NCI-H146 treated with DMSO at 0.1 percent for 48 hours (cell line): ENCODE measurements around the gene ADGRL1.
"Not testable (repeated sequence)": the region's sequence is repeated elsewhere in the genome, so short reads cannot be mapped to it uniquely, and the experiment has no call there.

Experiments
- DNase-seq: peaks from one replicate; lab custom pipeline; 2025; ENCODE audit not compliant: unreplicated experiment; lab: John Stamatoyannopoulos, UW

Gene ADGRL1

DNA sequence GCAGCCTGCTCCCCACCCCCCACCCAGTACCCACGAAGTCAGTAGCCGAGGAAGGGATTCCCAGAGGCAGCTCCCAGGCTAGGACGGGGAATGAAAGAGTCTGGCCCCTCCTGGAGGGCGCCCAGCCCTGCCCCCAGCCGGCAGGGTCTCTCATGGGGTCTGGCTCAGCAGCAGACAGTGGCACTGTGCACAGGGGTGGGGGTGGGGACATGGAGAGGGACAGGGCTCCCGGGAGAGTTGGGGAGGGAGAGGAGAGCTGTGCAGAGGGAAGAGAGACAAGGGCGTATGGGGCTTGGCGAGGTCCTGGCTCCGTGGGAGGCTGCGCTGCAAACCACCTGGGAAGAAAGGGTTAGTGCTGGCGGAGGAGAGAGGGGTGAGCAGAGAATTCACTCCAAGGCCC, 41.9 kb downstream of the ADGRL1 start:
- DNase-seq, result no peak

- no peak for DNase-seq
Observed at GRCh38 chr19:14162871-14163297, 43.1 kb downstream of the ADGRL1 start.

GRCh38 chr19:14161305-14161704, 44.7 kb downstream of the ADGRL1 start:
- no peak for DNase-seq

GRCh38 chr19:14160017-14160703, 45.8 kb downstream of the ADGRL1 start:
- DNase-seq, result no peak

DNA sequence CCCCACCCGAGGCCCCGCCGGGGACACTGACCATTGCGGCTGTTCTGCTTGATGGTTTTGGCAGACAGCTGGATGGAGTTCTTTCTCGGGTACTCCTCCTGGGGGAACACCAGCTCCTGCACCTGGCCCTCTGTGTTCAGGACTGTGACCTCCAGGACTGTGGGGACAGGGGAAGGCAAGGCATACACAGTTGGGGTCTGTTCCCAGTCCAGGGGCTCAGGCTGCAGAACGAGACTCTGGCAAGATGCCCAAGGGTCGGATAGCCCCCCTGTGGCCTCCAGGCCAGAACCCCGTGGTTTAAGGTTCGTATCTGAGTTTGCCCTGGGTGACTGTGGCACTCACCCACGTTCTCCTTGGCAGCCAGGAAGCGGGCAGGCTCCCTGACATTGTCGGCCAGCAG, 46.9 kb downstream of the ADGRL1 start:
- DNase-seq, result no peak

GRCh38 chr19:14158276-14159023, 47.5 kb downstream of the ADGRL1 start:
- no peak for DNase-seq

- DNase-seq, result no peak
Observed at GRCh38 chr19:14156971-14157717, 48.8 kb downstream of the ADGRL1 start.

GRCh38 chr19:14156122-14156521, 49.8 kb downstream of the ADGRL1 start:
- no peak for DNase-seq

- DNase-seq, result no peak
Observed at GRCh38 chr19:14155371-14155770, 50.6 kb downstream of the ADGRL1 start.

GRCh38 chr19:14152713-14153112, 53.3 kb downstream of the ADGRL1 start:
- DNase-seq, result no peak

- no peak for DNase-seq
Observed at GRCh38 chr19:14150770-14151661, 55.0 kb downstream of the ADGRL1 start.

GRCh38 chr19:14150041-14150769, 55.8 kb downstream of the ADGRL1 start:
- no peak for DNase-seq

GRCh38 chr19:14149509-14149994, 56.4 kb downstream of the ADGRL1 start:
- no peak for DNase-seq

GRCh38 chr19:14148751-14149410, 57.1 kb downstream of the ADGRL1 start:
- no peak for DNase-seq

DNA sequence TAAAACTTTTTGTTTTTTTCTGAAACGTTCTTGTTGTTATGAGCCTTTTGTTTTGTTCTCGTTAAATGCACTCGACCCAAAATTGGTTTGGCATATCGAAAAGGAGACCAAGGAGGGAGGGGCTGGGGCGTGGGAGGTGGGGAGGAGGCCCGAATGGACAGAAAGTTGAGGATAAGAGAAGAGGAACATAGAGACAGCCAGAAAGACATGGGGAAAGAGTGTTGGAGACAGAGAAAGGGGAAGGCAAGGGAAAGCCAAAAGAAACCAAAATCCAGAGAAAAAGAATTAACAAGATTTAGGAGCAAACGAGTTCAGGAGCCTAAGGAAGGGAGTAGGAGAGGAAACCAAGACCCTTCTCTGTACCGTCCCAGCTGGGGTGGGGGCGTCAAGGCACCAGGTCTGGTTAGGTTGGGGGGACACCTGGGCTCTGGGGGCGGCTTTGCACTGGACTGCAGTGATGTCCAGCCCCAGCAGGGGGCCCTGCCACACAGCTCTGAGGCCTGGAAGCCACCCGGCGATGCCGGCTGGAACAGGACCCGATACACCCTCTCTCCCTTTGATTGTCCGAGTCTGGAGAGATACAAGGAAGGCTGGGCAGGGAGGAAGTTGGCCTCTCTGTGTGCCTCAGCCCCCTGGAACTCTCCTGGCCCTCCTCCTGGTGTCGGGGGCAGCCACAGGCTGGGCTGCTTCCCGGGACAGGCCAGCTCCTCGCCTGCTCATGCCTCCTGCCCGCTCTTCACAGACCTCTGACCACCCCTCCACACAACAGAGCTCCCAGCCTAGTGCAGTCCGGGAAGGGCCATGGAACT, 58.0 kb downstream of the ADGRL1 start:
- DNase-seq, result no peak

DNA sequence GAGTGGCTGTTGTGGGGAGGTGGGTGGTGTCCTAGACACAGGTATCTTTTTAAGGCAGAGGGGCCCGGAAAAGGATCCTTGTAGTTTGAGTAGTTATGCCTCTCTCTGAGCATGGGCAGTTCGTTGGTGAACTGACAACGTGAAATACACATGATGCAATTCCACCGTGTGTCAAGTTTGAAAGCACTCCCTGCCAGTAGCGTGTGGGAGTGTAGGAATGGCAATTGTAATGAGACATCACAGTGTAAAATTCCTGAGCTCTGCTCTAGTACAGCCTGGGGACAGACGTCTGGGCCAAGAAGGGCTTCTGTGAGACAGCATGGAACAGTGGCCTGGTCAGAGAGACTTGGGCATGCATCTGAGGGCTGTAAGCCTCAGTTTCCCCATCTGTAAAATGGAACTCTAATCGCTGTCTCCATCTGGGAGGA, 59.2 kb downstream of the ADGRL1 start:
- DNase-seq, result no peak

- DNase-seq, result not testable (repeated sequence)
Observed at GRCh38 chr19:14146169-14146568, 59.8 kb downstream of the ADGRL1 start.

- DNase-seq, result no peak
Observed at GRCh38 chr19:14145381-14145780, 60.6 kb downstream of the ADGRL1 start.
